HG03135 (cell line): Measurements from ENCODE around the gene PLCG2.
"Not testable (repeated sequence)": the region's sequence is repeated elsewhere in the genome, so short reads cannot be mapped to it uniquely, and the experiment has no call there.

ENCODE experiments used
- ATAC-seq: cut with Tn5 transposase; IDR thresholded peaks from one replicate; pipeline ENCODE4 v1.9.1; 2021; ENCODE audit warnings: mild to moderate bottlenecking, moderate library complexity; ENCODE audit not compliant: unreplicated experiment

The PLCG2 gene

DNA sequence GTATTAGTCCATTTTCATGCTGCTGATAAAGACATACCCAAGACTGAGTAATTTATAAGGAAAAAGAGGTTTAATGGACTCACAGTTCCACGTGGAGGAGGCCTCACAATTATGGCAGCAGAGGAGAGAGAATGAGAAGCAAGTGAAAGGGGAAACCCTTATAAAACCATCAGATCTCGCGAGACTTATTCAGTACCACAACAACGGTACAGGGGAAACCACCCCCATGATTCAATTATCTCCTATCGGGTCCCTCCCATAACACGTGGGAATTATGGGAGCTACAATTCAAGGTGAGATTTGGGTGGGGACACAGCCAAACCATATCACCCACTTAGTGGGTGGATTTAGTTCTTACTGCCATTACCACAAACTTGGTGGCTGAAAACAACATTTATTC lies 155.6 kb downstream of the PLCG2 start:
- not testable (repeated sequence) for ATAC-seq

DNA sequence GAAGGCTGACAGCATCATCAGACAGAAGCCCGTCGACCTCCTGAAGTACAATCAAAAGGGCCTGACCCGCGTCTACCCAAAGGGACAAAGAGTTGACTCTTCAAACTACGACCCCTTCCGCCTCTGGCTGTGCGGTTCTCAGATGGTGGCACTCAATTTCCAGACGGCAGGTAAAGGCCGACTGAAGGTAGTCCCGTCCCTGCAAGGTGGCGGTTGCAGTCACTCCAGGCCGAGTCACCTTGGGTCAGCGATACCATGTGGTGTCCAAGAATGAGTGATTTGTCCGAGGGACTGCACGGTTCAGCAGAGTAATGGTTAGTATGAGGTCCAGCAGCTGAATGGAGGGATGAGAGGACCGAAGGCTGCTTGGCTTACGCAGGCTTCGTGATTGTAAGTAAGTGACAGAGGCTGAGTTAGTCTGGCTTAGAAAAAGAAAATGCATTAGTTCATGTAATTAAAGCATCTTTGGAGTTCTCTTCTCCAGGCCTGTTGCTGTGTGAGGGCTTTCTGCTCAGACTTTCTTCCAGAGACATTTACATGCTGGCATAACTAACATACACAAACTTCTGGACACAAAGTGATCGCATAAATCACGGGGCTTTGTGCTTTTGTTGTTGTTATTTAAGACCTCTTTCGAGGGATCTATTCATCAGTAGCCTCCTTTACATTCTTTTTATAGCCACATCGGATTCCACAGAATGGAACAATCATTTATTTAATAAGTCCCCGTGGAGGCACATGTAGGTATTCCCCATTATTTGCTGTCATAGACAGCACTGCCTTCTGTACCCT lies 157.3 kb downstream of the PLCG2 start:
- ATAC-seq, result no peak

DNA sequence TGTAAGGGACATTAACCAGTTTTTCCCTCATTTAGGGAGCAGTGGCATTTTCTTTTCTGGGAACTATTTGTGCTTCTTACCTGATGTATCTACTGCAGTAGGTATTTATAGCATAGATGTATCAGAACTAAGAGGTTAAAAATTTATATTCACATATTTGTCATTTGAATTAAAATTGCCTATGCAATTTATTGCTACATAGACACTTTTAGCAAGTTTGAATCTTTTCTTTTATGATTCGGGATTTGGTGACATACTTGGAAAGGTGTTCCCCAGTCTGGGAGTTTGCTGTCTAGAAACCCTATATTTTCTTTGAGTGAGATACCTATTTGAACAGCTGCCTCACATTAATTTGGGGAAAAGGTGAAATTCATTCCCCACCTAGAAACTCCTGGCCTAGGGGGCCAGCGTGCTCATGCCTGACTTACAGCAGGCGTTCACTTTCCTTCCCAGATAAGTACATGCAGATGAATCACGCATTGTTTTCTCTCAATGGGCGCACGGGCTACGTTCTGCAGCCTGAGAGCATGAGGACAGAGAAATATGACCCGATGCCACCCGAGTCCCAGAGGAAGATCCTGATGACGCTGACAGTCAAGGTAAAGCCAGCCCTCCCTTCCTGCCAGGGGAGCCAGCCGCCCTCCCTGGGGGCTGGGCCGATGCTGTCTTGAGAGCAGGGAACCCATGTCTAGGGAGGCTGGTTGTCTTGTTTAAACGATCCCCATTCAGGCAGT lies 158.4 kb downstream of the PLCG2 start:
- no peak for ATAC-seq

GRCh38 chr16:81938326-81939163 lies 159.5 kb downstream of the PLCG2 start:
- ATAC-seq, result no peak

- no peak for ATAC-seq
Observed at GRCh38 chr16:81939164-81940056, 160.3 kb downstream of the PLCG2 start.

- ATAC-seq, result no peak
Observed at GRCh38 chr16:81940781-81941560, 161.9 kb downstream of the PLCG2 start.

- no peak for ATAC-seq
Observed at GRCh38 chr16:81942007-81942601, 163.0 kb downstream of the PLCG2 start.

DNA sequence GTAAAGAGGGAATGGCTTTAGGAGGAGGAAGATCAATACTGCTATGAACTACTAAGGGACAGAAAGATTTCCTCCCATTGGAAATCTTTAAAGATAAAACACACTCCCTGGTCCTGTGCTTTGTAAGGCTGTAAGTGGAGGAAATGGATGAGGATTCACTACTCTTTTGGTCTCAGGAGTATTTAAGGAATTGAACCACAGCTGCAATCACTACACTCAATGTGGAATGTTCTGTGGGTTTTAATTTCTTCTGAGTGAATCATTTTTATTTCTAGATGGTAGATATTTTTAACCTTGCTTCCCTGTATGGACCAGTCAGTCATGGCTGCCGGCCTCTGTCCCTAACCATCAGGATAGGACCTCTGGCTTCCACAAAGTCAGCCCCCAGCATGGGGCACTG lies 166.6 kb downstream of the PLCG2 start:
- ATAC-seq, result no peak

- ATAC-seq, result no peak
Observed at GRCh38 chr16:81946206-81946605, 167.1 kb downstream of the PLCG2 start.

GRCh38 chr16:81951564-81951963 lies 172.5 kb downstream of the PLCG2 start:
- ATAC-seq, result no peak

GRCh38 chr16:81956213-81956948 lies 177.3 kb downstream of the PLCG2 start:
- ATAC-seq, result no peak

DNA sequence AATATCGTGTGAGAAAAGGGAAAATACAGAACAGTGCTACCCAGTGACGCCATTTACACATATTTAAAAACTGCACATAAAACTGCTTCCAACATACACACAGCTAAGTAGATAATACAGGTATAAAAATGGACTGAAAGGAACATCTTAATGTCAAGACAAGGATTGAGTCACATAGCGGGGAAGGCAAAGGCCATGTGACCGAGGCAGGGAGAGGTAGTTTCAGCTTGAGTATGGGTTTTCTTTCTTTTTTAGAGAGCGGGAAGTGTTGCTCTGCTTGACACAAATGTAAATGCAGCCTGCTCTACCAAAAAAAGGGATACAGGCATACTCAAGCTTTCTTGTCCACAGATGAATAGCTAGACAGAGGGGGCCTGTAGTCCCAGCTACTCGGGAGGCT lies 185.7 kb downstream of the PLCG2 start:
- ATAC-seq, result no peak

DNA sequence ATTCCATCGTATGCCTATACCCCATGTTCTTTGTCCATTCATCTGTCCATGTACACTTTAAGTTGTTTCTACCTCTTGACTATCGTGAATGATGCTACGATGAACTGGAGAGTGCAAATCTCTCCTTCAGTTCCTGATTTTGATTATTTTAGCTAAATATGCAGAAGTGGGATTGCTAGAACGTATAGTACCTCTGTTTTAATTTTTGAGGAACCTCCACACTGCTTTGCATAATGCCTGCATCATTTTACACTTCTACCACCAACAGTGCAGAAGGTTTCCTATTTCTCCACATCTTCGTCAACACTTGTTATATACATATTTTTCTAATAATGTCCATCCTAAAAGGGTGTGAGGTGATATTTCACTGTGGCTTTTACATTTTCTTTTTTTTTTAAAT lies 188.3 kb downstream of the PLCG2 start:
- ATAC-seq, result no peak

DNA sequence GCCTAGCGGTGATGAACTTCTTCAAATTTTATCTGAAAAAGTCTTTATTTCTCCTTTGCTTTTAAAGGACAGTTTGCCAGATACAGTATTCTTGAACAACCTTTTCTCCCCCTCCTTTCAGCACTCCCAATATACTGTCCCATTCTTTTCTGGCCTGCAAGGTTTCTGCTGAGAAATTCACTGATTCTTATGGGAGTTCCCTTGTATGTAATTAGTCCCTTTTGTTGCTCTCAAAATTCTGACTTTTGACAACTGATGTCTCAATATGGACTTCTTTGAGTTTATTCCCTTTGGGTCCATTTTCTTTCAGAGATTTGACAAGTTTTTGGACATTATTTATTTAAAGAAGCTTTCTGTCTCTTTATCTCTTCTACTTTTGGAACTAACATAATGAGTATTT lies 192.8 kb downstream of the PLCG2 start:
- ATAC-seq, result no peak

DNA sequence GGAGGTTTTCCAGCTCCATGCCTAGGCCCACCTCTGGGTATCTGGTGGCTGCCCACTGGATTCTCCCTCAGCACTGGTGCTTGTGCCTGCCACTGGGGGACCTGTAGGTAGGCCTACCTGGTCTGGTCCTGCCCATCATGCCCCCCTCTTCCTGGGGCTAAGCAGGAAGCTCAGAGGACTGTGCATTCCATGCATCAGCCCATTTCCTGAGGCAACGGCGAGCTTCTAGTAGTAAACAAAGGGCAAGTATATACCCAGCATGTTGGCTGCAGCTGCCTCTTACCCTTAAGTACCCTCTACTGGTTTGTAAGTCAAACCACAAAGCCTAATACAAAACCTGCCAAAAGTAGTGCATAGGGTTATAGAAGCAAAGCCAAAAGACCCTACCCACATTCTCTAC lies 194.6 kb downstream of the PLCG2 start:
- ATAC-seq, result no peak

DNA sequence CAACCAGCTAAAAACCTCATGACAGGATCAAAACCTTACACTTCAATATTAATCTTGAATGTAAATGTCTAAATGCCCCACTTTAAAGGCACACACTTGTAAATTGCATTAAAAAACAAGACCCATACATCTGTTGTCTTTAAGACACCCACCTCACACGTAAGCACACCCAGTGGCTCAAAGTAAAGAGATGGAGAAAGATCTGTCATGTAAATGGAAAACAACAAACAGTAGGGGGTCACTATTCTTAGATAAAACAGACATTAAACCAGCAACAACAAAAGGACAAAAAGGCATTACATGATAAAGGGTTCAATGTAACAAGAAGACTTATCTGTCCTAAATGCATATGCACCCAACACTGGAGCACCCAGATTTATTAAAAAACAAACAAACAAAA lies 196.5 kb downstream of the PLCG2 start:
- ATAC-seq, result no peak

- ATAC-seq, result not testable (repeated sequence)
Observed at GRCh38 chr16:81977335-81977942, 198.3 kb downstream of the PLCG2 start.

DNA sequence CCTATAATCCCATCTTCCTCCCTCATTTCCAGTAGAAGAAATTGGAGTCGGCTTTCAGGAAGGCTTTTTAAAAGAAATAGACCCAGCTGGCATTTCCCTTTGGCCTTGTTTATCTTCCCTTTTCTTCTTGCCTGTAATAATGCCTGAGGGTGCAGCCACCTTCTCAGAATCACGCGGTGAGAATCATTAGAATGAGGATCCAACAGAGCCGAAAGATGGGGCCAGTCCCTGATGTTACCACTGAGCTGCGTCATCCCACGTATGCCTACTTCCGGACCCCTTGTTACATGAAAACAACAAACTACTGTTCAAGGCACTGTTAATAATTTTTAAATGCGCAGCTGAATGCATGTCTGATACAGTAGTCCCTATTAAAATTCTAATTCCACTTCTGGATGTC lies 208.0 kb downstream of the PLCG2 start:
- ATAC-seq, result no peak
